Adrenal gland (tissue), 12 donors: ENCODE measurements around the gene ENOPH1. TPM values are rescaled to one million over a fixed set of nuclear protein-coding genes. Genes with fewer than 3 reads are reported as not detected.

Experiments used
- DNase-seq, 7 donors: peaks; one replicate each; pipeline ENCODE4 v3.0.0-alpha.2; 2019 to 2020
- H3K27ac ChIP-seq, 5 donors: fragments of 200-600 bp; sonication (generic) in 4 of 5; 1 replicate in 3 of 5; 2 replicates in 2 of 5; pipeline versions ENCODE4 v1.5.1 to v1.8.0; 2016 to 2020; ENCODE audit warnings: mild to moderate bottlenecking in 1 of 5
- H3K27me3 ChIP-seq: fragments of 200-600 bp; 2 replicates; pipeline ENCODE4 v1.8.0; 2021
- H3K36me3 ChIP-seq, 2 donors: fragments of 200-600 bp; replicated peaks in 1 of 2; 1 replicate in 1 of 2; 2 replicates in 1 of 2; pipeline versions ENCODE4 v1.5.1 to v1.8.0; 2018 to 2022
- H3K4me1 ChIP-seq, 2 donors: fragments of 200-600 bp; replicated peaks in 1 of 2; 1 replicate in 1 of 2; 2 replicates in 1 of 2; pipeline versions ENCODE4 v1.5.1 to v1.8.0; 2018 to 2021
- H3K4me3 ChIP-seq, 4 donors: fragments of 200-600 bp; sonication (generic) in 3 of 4; one replicate each; pipeline ENCODE4 v1.5.1; 2016 to 2018
- H3K9me3 ChIP-seq, 3 donors: fragments of 200-600 bp; sonication (generic) in 1 of 3; replicated peaks in 1 of 3; 1 replicate in 2 of 3; 2 replicates in 1 of 3; pipeline versions ENCODE4 v1.5.1 to v1.8.0; 2016 to 2021
- CTCF ChIP-seq, 6 experiments: fragments of 450-650 bp in 4 of 6; fragments of 200-600 bp in 2 of 6; sonication (generic) in 1 of 6; IDR thresholded peaks; 1 replicate in 5 of 6; 2 replicates in 1 of 6; pipeline versions ENCODE4 v1.5.1 to v1.8.0; 2016 to 2021; ENCODE audit warnings: antibody characterized with exemption in 6 of 6, mild to moderate bottlenecking in 2 of 6, moderate library complexity in 1 of 6
- POLR2A ChIP-seq, 2 donors: fragments of 450-650 bp; IDR thresholded peaks; one replicate each; pipeline ENCODE4 v1.6.1; 2017; ENCODE audit warnings: antibody characterized with exemption in 2 of 2, mild to moderate bottlenecking in 2 of 2, moderate library complexity in 1 of 2
- WGBS, 4 donors: extraction: QIAGEN DNeasy Blood & Tissue Kit in 2 of 4; methylation state at CpG; one replicate each; pipeline versions ENCODE4 v1.1.5 to v1.1.7; 2013 to 2017; 5-methylcytosine and 5-hydroxymethylcytosine counted together
- intact Hi-C, 2 donors: fragments of 100-400 bp; cut with DNase I; formaldehyde crosslinking; loops; one replicate each; pipeline versions ENCODE4 v1.14.1 to v1.15.0; 2022 to 2023
- polyA plus RNA-seq, 3 donors: library from polyadenylated mRNA; stranded (reverse); fragments of 200-250 nt in 2 of 3; fragments of 350-450 nt in 1 of 3; fragmentation: Illumina TruSeq in 1 of 3; extraction: RNeasy Lipid Tissue Mini Kit (QIAGEN cat#74804) in 1 of 3; gene quantifications; one replicate each; pipeline ENCODE4 v1.2.3, GENCODE V29; 2013 to 2014
- total RNA-seq, 9 donors: library from RNA; depleted of rRNA in 4 of 9; stranded (reverse); fragments of >200 nt in 4 of 9; fragments of 120-200 nt in 1 of 9; fragmentation: NEBNext Ultra II Directional in 1 of 9; extraction: Animal tissue kit (Norgen Biotek cat#: 25700) in 1 of 9; gene quantifications; one replicate each; pipeline versions ENCODE4 v1.1.0 to v1.2.4, GENCODE V29; 2013 to 2023
- donor health status: healthy with polysubstance abuse.
- donor health status: Bipolar disorder and iron deficiency.
- donor health status: DM: yes; HTN: yes; CAD: no.
- donor health status: DM: no; HTN: no; CAD: no.
- donor health status: DM: no; HTN: no; CAD: no.
- donor health status: DM: yes; HTN: yes; CAD: no.

Gene ENOPH1
- total and polyA plus RNA-seq, 12 donors = 22.7 to 65.7 (median 35.0) TPM

- no peak for TF ChIP-seq CTCF (IDR thresholded peaks at IDR 0.05)
- no peak for TF ChIP-seq POLR2A (IDR thresholded peaks at IDR 0.05)
- intact Hi-C loops = no loop called here
- no peak for DNase-seq
- no peak overlapping the region for H3K27ac ChIP-seq
- peaks cover 0 to 7% of the 10 kb centered on the region in 2 donors for H3K4me1 ChIP-seq
- no peaks in the 10 kb centered on the region for H3K9me3 ChIP-seq
- H3K4me3 ChIP-seq = no peak overlapping the region
- WGBS, 4 donors = 93 to 96% (median 93%) methylated on average over 7 of the region's 7 CpGs
- no peaks in the 10 kb centered on the region for H3K27me3 ChIP-seq
- no peaks in the 10 kb centered on the region for H3K36me3 ChIP-seq
Observed at GRCh38 chr4:82434949-82435348, 4.6 kb downstream of the ENOPH1 start.

GRCh38 chr4:82436130-82436529 lies 5.7 kb downstream of the ENOPH1 start:
- WGBS, 4 donors = 87 to 96% (median 94%) methylated on average over 5 of the region's 5 CpGs
- intact Hi-C loops = no loop called here
- H3K4me3 ChIP-seq = no peak overlapping the region
- H3K4me1 ChIP-seq = peaks cover 0 to 5% of the 10 kb centered on the region in 2 donors
- H3K36me3 ChIP-seq = no peaks in the 10 kb centered on the region
- no peak for TF ChIP-seq POLR2A (IDR thresholded peaks at IDR 0.05)
- no peak for TF ChIP-seq CTCF (IDR thresholded peaks at IDR 0.05)
- H3K27me3 ChIP-seq = no peaks in the 10 kb centered on the region
- H3K27ac ChIP-seq = no peak overlapping the region
- no peaks in the 10 kb centered on the region for H3K9me3 ChIP-seq
- DNase-seq = no peak

- no peaks in the 10 kb centered on the region for H3K9me3 ChIP-seq
- no peak overlapping the region for H3K27ac ChIP-seq
- no peak for TF ChIP-seq POLR2A (IDR thresholded peaks at IDR 0.05)
- TF ChIP-seq CTCF (IDR thresholded peaks at IDR 0.05) = no peak
- no peaks in the 10 kb centered on the region for H3K4me1 ChIP-seq
- no peaks in the 10 kb centered on the region for H3K27me3 ChIP-seq
- intact Hi-C loops = no loop called here
- no peak overlapping the region for H3K4me3 ChIP-seq
- no peaks in the 10 kb centered on the region for H3K36me3 ChIP-seq
- WGBS, 4 donors = 95 to 97% (median 97%) methylated on average over 4 of the region's 4 CpGs
- DNase-seq = no peak
Observed at GRCh38 chr4:82436780-82437179, 6.4 kb downstream of the ENOPH1 start.

GRCh38 chr4:82437285-82438005 lies 7.1 kb downstream of the ENOPH1 start:
- WGBS, 4 donors = 92 to 94% (median 93%) methylated on average over 4 of the region's 4 CpGs
- no peak for TF ChIP-seq CTCF (IDR thresholded peaks at IDR 0.05)
- TF ChIP-seq POLR2A (IDR thresholded peaks at IDR 0.05) = no peak
- intact Hi-C loops = no loop called here

More at GRCh38 chr4:82437285-82438005, 7.1 kb downstream of the ENOPH1 start:
- H3K9me3 ChIP-seq = no peaks in the 10 kb centered on the region
- no peak overlapping the region for H3K4me3 ChIP-seq
- no peaks in the 10 kb centered on the region for H3K36me3 ChIP-seq
- no peaks in the 10 kb centered on the region for H3K4me1 ChIP-seq
- H3K27ac ChIP-seq = no peak overlapping the region
- DNase-seq = no peak
- no peaks in the 10 kb centered on the region for H3K27me3 ChIP-seq
